Measurements from ENCODE around the gene PPM1K.

Gene PPM1K

DNA sequence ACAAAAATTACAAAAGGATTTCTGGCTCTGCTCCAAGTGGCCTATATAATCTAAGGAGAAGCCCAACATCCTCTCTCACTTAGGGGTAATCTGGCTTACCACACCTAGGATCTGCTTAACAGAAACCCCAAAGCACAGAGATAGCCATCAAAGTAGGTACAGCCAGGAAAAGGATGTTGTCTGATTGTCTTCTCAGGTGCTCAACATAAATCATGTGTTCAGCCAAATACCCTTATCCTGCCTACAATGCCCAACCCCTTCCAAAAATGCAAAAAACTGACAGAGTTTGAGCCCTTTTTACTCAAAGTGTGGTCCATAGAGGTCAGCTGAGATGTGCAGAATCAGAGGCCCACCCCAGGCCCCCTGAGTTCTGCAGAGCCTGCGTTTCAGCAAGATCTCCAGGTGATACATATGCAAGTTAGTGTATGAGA, 53.9 kb downstream of the PPM1K start:
- H3K9me3 ChIP-seq (ENCODE audit: control insufficient read depth, insufficient read depth, low read length) = no peaks in the 10 kb centered on the region
- no peaks in the 10 kb centered on the region for H3K4me1 ChIP-seq (ENCODE audit: control insufficient read depth, insufficient read depth, low read length)
- no peak overlapping the region for H3K4me3 ChIP-seq (ENCODE audit: low read depth, low read length)
- no peaks in the 10 kb centered on the region for H3K27me3 ChIP-seq (ENCODE audit: control insufficient read depth, insufficient read depth, low read length)
- H3K36me3 ChIP-seq (ENCODE audit: control insufficient read depth, insufficient read depth, low read length) = no peaks in the 10 kb centered on the region
- no peak overlapping the region for H3K9ac ChIP-seq (ENCODE audit: low read depth, low read length)

DNA sequence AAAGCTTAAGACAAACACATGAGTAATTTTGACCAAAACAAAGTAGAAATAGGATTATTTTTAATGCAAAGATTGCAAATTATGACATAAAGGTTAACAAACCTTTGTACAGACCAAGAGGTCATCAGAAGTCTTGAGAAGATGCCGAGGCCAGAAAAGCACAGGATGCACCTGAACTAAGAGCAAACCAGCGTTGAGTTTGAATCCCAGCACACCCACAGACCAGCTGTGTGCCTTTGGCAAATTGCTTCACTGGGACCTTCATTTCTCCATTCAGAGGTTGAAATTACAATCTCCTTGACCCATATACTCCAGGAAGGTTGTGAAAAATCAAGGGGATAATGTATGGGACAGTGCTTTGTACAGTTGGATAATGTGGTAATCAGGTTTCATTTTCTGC, 56.6 kb downstream of the PPM1K start:
- Histone ChIP-seq H3K36me3 (ENCODE audit: control insufficient read depth, insufficient read depth, low read length) (no peaks in the 10 kb centered on the region), H3K27me3 (ENCODE audit: control insufficient read depth, insufficient read depth, low read length) (no peaks in the 10 kb centered on the region), H3K4me1 (ENCODE audit: control insufficient read depth, insufficient read depth, low read length) (no peaks in the 10 kb centered on the region), H3K9me3 (ENCODE audit: control insufficient read depth, insufficient read depth, low read length) (no peaks in the 10 kb centered on the region), H3K9ac (ENCODE audit: low read depth, low read length) (no peak overlapping the region), H3K4me3 (ENCODE audit: low read depth, low read length) (no peak overlapping the region)

DNA sequence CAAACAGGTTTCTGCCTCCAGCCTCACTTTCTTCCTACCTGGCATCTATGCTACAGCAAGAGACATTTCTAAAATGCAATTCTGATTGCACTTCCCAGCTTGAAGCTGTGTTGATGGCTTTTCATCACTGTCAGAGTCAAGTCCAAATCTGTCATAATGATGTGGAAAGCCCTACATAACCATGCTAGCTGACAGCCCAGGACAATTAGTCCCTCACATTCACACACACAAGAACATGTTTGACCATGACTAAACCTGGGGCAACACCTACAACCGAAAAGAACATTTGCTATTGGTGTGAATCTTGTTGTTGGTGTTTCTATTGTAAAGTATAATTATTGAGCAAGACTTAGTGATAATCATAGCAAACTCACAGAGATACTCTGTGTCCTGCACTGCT, 58.2 kb downstream of the PPM1K start:
- H3K27me3 ChIP-seq (ENCODE audit: control insufficient read depth, insufficient read depth, low read length) = no peaks in the 10 kb centered on the region
- no peaks in the 10 kb centered on the region for H3K36me3 ChIP-seq (ENCODE audit: control insufficient read depth, insufficient read depth, low read length)
- no peak overlapping the region for H3K9ac ChIP-seq (ENCODE audit: low read depth, low read length)

GRCh38 chr4:88225232-88226105, 58.9 kb downstream of the PPM1K start:
- Histone ChIP-seq H3K4me3 (ENCODE audit: low read depth, low read length) (no peak overlapping the region), H3K9ac (ENCODE audit: low read depth, low read length) (no peak overlapping the region), H3K36me3 (ENCODE audit: control insufficient read depth, insufficient read depth, low read length) (no peaks in the 10 kb centered on the region), H3K9me3 (ENCODE audit: control insufficient read depth, insufficient read depth, low read length) (no peaks in the 10 kb centered on the region), H3K27me3 (ENCODE audit: control insufficient read depth, insufficient read depth, low read length) (no peaks in the 10 kb centered on the region), H3K4me1 (ENCODE audit: control insufficient read depth, insufficient read depth, low read length) (no peaks in the 10 kb centered on the region)

More for the DNA sequence above, 58.2 kb downstream of the PPM1K start:
- no peaks in the 10 kb centered on the region for H3K4me1 ChIP-seq (ENCODE audit: control insufficient read depth, insufficient read depth, low read length)
- no peak overlapping the region for H3K4me3 ChIP-seq (ENCODE audit: low read depth, low read length)
- no peaks in the 10 kb centered on the region for H3K9me3 ChIP-seq (ENCODE audit: control insufficient read depth, insufficient read depth, low read length)

- Histone ChIP-seq H3K4me3 (ENCODE audit: low read depth, low read length) (no peak overlapping the region), H3K9ac (ENCODE audit: low read depth, low read length) (no peak overlapping the region), H3K9me3 (ENCODE audit: control insufficient read depth, insufficient read depth, low read length) (no peaks in the 10 kb centered on the region)
Measured at GRCh38 chr4:88223516-88223915, 60.8 kb downstream of the PPM1K start.

GRCh38 chr4:88219099-88219498, 65.3 kb downstream of the PPM1K start:
- H3K36me3 ChIP-seq (ENCODE audit: control insufficient read depth, insufficient read depth, low read length) = no peaks in the 10 kb centered on the region
- H3K4me1 ChIP-seq (ENCODE audit: control insufficient read depth, insufficient read depth, low read length) = no peaks in the 10 kb centered on the region
- H3K9me3 ChIP-seq (ENCODE audit: control insufficient read depth, insufficient read depth, low read length) = no peaks in the 10 kb centered on the region
- H3K27me3 ChIP-seq (ENCODE audit: control insufficient read depth, insufficient read depth, low read length) = no peaks in the 10 kb centered on the region
- H3K4me3 ChIP-seq (ENCODE audit: low read depth, low read length) = no peak overlapping the region
- H3K9ac ChIP-seq (ENCODE audit: low read depth, low read length) = no peak overlapping the region

More at GRCh38 chr4:88223516-88223915, 60.8 kb downstream of the PPM1K start:
- H3K36me3 ChIP-seq (ENCODE audit: control insufficient read depth, insufficient read depth, low read length) = no peaks in the 10 kb centered on the region
- no peaks in the 10 kb centered on the region for H3K4me1 ChIP-seq (ENCODE audit: control insufficient read depth, insufficient read depth, low read length)
- H3K27me3 ChIP-seq (ENCODE audit: control insufficient read depth, insufficient read depth, low read length) = no peaks in the 10 kb centered on the region

DNA sequence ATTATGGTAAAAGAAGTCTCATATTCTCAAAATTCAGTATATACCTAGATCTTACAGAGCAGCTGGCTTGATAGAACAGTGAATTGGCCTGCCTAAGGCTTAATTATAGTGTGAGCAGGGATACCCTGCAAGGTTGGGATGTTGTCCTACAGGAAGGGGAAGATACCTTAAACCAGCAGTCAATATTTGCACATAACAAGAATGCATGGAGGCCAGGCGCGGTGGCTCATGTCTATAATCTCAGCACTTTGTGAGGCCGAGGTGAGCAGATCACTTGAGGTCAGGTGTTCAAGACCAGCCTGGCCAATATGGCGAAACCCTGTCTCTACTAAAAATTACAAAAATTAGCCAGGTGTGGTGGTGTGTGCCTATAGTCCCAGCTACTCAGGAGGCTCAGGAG, 67.2 kb downstream of the PPM1K start:
- Histone ChIP-seq H3K4me1 (ENCODE audit: control insufficient read depth, insufficient read depth, low read length) (peaks cover 4% of the 10 kb centered on the region), H3K36me3 (ENCODE audit: control insufficient read depth, insufficient read depth, low read length) (no peaks in the 10 kb centered on the region), H3K27me3 (ENCODE audit: control insufficient read depth, insufficient read depth, low read length) (no peaks in the 10 kb centered on the region), H3K9me3 (ENCODE audit: control insufficient read depth, insufficient read depth, low read length) (no peaks in the 10 kb centered on the region), H3K9ac (ENCODE audit: low read depth, low read length) (no peak overlapping the region), H3K4me3 (ENCODE audit: low read depth, low read length) (no peak overlapping the region)

GRCh38 chr4:88216395-88216794, 68.0 kb downstream of the PPM1K start:
- Histone ChIP-seq H3K27me3 (ENCODE audit: control insufficient read depth, insufficient read depth, low read length) (no peaks in the 10 kb centered on the region), H3K36me3 (ENCODE audit: control insufficient read depth, insufficient read depth, low read length) (no peaks in the 10 kb centered on the region), H3K9ac (ENCODE audit: low read depth, low read length) (no peak overlapping the region), H3K4me3 (ENCODE audit: low read depth, low read length) (no peak overlapping the region), H3K9me3 (ENCODE audit: control insufficient read depth, insufficient read depth, low read length) (no peaks in the 10 kb centered on the region), H3K4me1 (ENCODE audit: control insufficient read depth, insufficient read depth, low read length) (peaks cover 5% of the 10 kb centered on the region)

GRCh38 chr4:88215351-88215750, 69.0 kb downstream of the PPM1K start:
- no peaks in the 10 kb centered on the region for H3K27me3 ChIP-seq (ENCODE audit: control insufficient read depth, insufficient read depth, low read length)
- no peak overlapping the region for H3K4me3 ChIP-seq (ENCODE audit: low read depth, low read length)
- no peaks in the 10 kb centered on the region for H3K36me3 ChIP-seq (ENCODE audit: control insufficient read depth, insufficient read depth, low read length)
- H3K9ac ChIP-seq (ENCODE audit: low read depth, low read length) = no peak overlapping the region
- no peaks in the 10 kb centered on the region for H3K9me3 ChIP-seq (ENCODE audit: control insufficient read depth, insufficient read depth, low read length)
- peaks cover 5% of the 10 kb centered on the region for H3K4me1 ChIP-seq (ENCODE audit: control insufficient read depth, insufficient read depth, low read length)

DNA sequence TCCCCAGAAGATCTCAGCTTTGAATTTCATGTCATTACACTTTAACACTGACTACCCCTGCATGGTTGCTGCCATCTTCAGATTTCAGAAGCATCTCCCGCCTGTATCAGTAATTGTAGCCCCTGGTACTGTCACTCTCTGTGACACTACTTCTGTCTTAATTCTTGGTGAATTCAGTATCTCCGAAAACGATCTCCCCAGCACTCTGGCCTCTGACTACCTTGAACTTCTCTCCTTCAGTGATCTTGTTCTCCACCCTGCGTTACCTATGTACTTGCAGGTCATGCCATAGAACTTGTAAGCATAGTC, 72.2 kb downstream of the PPM1K start:
- Histone ChIP-seq H3K9ac (ENCODE audit: low read depth, low read length) (no peak overlapping the region), H3K4me1 (ENCODE audit: control insufficient read depth, insufficient read depth, low read length) (peaks cover 5% of the 10 kb centered on the region), H3K4me3 (ENCODE audit: low read depth, low read length) (no peak overlapping the region), H3K27me3 (ENCODE audit: control insufficient read depth, insufficient read depth, low read length) (no peaks in the 10 kb centered on the region), H3K9me3 (ENCODE audit: control insufficient read depth, insufficient read depth, low read length) (no peaks in the 10 kb centered on the region), H3K36me3 (ENCODE audit: control insufficient read depth, insufficient read depth, low read length) (no peaks in the 10 kb centered on the region)

- Histone ChIP-seq H3K4me1 (ENCODE audit: control insufficient read depth, insufficient read depth, low read length) (peaks cover 5% of the 10 kb centered on the region), H3K4me3 (ENCODE audit: low read depth, low read length) (no peak overlapping the region)
Measured at GRCh38 chr4:88211473-88212252, 72.7 kb downstream of the PPM1K start.

DNA sequence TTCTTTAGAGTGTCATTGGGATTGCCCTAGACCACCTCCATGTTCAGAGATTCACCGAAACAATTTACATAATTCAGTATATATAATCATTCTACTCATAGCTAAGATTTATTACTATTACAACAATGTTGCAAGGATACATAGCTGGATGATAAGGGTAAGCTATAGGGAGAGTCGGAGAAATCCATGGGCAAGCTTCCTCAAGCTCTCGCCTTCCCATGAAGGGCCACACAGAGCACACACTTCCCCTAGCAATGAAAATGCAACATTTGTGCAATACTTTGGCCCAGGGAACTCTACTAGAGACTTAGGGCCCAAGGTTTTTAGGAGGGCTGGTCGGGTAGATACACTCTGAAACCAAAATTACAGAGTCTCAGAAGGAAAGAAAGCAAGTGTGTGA, 76.2 kb downstream of the PPM1K start:
- H3K36me3 ChIP-seq (ENCODE audit: control insufficient read depth, insufficient read depth, low read length) = no peaks in the 10 kb centered on the region
- H3K9ac ChIP-seq (ENCODE audit: low read depth, low read length) = no peak overlapping the region
- H3K9me3 ChIP-seq (ENCODE audit: control insufficient read depth, insufficient read depth, low read length) = no peaks in the 10 kb centered on the region
- no peaks in the 10 kb centered on the region for H3K27me3 ChIP-seq (ENCODE audit: control insufficient read depth, insufficient read depth, low read length)
- no peak overlapping the region for H3K4me3 ChIP-seq (ENCODE audit: low read depth, low read length)
- peaks cover 7% of the 10 kb centered on the region for H3K4me1 ChIP-seq (ENCODE audit: control insufficient read depth, insufficient read depth, low read length)

More at GRCh38 chr4:88211473-88212252, 72.7 kb downstream of the PPM1K start:
- Histone ChIP-seq H3K9ac (ENCODE audit: low read depth, low read length) (no peak overlapping the region), H3K27me3 (ENCODE audit: control insufficient read depth, insufficient read depth, low read length) (no peaks in the 10 kb centered on the region), H3K36me3 (ENCODE audit: control insufficient read depth, insufficient read depth, low read length) (no peaks in the 10 kb centered on the region), H3K9me3 (ENCODE audit: control insufficient read depth, insufficient read depth, low read length) (no peaks in the 10 kb centered on the region)
